Stimulated activated naive CD8-positive, alpha-beta T cell treated with anti-CD3 and anti-CD28 coated beads, Interleukin-15, Interleukin-2, amounts not matched to agents 100 U/mL and 50 U/mL, for 24 hours (primary cell): ENCODE measurements around the gene NUMBL.
"Not testable (repeated sequence)": the region's sequence is repeated elsewhere in the genome, so short reads cannot be mapped to it uniquely, and the experiment has no call there.

Experiments used
- ATAC-seq: fragments of 150-1000 bp; cut with Tn5 transposase; one replicate; pipeline ENCODE4 v1.10.0; 2021
- DNase-seq: peaks from one replicate; pipeline ENCODE4 v3.0.0; 2021

Gene NUMBL

DNA sequence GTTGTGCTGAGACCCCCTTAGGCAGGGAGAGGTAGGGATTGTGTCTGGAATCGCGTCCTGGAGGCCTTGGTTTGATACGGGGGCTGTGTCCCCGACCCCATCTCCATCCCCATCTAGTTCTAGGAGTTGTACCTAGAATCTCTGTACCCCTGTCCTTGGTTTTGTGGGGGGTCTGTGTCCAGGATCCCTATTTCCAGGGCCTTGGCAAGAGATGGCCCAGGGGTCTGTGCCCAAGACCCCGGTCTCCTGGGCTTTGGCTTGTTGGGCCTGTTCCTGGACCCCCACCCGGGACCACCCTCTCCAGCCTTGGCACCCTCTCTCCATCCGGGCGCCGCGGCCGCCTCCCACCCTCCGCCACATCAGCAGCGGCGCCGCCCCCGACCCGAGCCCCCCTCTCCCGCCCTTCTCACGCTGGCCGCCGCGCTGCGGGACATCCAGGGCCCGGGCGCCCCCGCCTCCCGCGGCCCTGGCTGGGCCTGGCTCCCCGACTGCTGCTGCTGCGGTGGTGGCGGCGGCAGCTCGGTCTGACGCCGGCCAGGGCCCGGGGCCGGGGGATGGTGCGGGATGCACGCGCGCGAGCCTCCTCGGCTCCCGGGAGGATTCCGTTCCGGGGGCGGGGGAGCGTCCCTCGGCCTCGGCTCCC, at the start of gene NUMBL:
Gene NUMBL (minus strand): TSS at position 602 of the 643 bp plus-strand sequence. CDS start 168 bp downstream, at position 434.
- no peak for DNase-seq
- no peak for ATAC-seq

DNA sequence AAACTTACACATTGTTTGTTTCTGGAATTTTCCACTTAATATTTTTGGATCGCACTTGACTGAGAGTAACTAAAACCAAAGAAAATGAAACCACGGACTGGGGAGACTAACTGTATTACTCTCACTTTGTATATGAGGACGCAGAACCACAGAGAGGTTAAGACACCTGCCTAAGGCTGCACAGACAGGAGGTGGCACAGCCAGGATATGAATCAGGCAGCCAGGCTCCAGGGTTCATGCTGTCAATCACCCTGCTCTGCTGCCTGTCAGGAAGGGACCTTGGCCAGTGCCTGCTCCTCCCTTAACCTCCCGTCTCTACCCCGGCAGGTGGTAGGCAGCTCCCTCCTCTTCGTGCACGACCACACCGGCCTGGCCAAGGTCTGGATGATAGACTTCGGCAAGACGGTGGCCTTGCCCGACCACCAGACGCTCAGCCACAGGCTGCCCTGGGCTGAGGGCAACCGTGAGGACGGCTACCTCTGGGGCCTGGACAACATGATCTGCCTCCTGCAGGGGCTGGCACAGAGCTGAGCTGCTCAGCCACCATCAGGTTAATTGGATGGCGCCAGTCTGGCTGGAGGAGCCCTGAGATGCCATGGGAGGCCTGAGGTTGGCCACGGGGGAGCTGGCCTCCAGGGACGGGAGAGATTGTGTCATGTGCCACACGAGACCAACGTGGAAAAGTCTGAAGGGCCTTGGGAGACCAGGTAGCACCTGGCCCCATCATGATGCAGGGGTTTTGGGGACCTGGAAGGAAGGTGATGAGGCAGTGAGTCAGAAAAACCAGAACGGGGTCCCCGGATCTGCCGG, 48.8 kb upstream of the NUMBL start:
- DNase-seq (no peak), ATAC-seq (no peak)

DNA sequence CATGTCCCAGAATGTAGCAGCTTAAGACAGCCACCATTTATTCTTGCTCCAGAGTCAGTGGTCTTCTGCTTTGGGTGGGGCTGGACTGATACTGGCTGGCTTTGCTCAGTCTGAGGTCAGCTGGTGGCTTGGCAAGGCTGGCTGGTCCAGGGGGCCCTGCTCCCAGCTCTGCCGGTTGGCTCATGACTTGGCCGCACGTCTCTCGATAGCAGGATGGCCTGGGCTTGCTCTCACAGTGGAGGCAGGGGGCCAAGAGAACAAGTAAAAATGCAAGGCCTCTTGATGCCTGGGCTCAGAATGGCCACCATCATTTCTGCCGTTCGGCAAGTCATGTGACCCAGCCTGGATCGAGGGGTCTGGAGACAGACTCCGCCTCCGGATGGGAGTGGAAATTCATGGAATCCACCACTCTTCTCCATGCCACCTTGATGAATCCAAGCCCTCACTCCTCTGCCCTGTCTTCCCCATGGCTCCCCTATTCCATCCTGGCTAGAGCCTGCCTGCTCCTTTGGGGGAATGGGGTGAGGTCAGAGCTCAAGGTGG, 46.7 kb upstream of the NUMBL start:
- no peak for DNase-seq
- ATAC-seq: no peak

DNA sequence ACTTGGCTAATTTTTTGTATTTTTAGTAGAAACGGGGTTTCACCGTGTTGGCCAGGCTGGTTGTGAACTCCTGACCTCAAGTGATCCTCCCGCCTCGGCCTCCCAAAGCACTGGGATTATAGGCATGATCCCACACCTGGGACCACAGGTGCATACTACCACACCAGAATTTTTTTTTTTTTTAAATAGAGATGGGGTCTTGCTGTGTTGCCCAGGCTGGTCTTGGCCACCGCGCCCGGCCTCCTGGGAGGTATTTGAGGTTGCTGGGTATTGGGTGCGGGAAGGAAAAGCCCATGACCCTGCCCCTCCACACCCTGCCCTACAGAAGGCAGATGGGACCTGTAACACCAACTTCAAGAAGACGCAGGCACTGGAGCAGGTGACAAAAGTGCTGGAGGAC, 46.2 kb upstream of the NUMBL start:
- no peak for ATAC-seq
- DNase-seq: no peak

DNA sequence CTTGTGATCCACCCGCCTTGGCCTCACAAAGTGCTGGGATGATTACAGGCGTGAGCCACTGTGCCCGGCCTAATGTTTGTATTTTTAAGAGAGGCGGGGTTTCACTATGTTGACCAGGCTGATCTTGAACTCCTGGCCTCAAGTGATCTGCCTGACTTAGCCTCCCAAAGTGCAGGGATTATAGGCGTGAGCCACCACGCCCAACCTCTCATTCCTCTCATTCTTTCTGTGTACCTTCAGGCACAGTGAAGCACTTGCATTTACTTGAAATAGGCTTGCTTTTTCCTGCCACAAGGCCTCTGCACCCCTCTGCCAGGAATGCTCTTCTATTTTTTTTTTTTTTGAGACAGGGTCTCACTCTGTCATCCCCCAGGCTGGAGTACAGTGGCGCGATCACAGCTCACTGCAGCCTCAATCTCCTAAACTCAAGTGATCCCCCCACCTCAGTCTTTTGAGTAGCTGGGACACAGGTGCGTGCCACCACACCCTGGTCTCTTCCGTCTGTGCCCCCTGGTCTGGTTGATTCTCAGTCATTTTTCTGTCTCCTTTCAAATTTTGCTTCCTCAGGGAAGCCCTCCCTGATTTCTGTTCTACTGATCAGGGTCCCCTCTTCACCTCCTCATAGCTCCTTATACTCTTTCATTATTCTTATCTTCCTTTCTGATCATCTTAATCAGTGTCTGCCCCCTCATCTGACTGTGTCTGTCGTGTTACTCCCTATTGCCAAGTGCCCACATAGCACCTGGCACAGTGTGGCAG, 44.7 kb upstream of the NUMBL start:
- ATAC-seq (no peak), DNase-seq (no peak)

DNA sequence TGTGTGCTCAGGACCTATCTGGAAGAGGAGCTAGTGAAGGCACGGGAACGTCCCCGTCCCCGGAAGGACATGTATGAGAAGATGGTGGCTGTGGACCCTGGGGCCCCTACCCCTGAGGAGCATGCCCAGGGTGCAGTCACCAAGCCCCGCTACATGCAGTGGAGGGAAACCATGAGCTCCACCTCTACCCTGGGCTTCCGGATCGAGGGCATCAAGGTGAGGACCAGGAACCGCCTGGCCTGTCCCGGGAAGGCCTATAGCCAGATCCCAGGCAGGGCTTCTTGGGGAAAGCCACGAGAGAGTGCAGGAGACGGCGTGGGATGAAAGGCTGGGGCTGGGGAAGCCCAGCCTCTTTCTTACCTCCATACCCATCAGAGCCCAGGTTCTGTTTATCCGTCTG, 42.7 kb upstream of the NUMBL start:
- no peak for ATAC-seq
- no peak for DNase-seq

DNA sequence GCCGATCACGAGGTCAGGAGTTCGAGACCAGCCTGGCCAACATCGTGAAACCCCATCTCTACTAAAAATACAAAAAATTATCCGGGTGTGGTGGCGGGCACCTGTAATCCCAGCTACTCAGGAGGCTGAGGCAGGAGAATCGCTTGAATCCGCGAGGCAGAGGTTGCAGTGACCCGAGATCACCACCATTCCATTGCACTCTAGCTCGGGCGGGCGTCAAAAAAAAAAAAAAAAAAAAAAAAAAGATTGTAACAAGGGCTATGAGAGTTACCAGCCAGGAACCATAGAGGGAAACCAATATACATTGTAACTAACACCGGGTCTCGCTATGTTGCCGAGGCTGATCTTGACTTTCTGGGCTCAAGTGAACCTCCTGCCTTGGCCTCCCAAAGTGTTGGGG, 41.9 kb upstream of the NUMBL start:
- not testable (repeated sequence) for ATAC-seq, DNase-seq

DNA sequence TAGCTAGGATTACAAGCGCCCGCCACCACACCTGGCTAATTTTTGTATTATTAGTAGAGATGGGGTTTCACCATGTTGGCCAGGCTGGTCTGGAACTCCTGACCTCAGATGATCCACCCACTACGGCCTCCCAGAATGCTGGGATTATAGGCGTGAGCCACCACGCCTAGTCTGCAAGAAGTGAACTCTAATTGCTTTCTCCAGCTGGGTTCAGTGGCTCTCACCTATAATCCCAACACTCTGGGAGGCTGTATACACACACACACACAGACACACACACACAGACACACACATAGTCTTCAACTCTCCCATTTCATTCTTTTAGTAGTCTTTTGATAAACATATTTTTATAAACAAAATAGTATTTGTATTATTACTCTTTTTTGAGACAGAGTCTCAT, 39.6 kb upstream of the NUMBL start:
- ATAC-seq, DNase-seq: not testable (repeated sequence)

DNA sequence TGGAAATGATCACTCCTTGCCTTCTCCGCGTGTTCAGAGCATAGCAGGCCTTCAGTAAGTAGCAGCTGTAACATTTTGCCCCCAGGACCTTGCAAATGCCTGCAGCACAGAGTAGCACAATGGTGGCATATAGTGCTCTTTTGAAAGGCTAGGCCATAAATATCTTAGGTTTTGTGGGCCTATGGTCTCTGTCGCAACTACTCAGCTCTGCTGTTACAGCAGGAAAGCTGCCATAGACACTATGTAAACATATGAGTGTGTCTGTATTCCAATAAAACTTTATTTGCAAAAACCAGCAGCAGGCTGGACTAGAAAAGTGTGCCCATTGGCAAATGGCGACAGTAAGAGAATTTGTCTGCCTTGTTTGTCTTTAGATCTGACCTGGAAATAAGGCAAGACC, 35.8 kb upstream of the NUMBL start:
- no peak for ATAC-seq
- DNase-seq: no peak

DNA sequence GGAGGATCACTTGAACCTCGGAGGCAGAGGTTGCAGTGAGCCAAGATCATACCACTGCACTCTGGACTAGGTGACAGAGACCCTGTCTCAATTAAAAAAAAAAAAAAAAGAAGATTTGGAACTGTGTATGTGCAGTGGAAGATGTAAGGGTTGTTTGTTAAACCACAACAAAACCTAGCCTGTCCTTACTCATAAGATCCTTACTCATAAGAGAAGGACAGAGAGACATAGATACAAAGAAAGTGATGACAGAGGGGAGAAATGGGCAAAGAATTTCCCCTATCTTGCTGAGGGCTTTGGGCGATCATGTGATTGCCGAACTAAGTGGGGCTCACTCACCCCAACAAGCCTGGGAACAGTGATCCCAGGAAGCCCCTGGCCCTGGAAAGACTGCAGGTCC, 34.4 kb upstream of the NUMBL start:
- ATAC-seq (peak; percentile 88), DNase-seq (no peak)

DNA sequence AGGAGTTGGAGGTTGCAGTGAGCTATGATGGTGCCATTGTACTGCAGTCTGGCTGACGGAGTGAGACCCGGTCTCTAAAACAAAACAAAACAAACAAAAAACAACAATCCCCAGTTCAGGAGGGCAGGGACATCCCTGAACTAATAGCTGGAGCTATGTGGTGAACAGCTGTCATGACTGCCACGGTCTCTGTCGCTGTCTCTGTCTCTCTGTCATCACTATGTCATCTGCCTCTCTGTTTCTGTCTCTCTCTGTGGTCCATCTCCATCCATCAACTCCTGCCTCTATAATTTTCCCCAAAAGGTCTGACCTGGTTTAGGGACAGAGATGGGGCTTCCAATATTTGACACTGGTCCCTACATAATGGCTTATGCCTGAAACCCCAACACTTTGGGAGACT, 33.9 kb upstream of the NUMBL start:
- DNase-seq (no peak), ATAC-seq (no peak)

DNA sequence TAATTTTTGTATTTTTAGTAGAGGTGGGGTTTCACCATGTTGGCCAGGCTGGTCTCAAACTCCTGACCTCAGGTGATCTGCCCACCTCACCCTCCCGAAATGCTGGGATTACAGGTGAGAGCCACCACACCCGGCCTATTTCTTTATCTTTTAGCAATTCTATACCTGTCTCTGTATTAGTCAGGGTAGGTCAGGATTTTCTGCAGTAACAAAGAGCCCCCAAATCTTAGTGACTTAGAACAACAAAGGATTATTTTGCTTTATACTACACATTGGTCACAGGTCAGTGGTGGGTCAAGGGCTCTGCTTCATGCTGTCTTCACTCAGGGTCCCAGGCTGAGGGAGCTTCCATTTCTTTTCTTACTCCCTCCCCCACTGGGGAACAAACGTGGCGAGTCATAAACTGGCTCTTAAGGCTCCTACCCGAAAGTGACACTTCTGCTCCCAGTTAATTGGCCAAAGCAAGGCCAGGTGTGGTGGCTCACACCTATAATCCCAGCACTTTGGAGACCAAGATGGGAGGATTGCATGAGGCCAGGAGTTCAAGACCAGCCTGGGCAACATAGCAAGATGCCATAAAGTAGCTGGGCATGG, 33.3 kb upstream of the NUMBL start:
- ATAC-seq (no peak), DNase-seq (no peak)

DNA sequence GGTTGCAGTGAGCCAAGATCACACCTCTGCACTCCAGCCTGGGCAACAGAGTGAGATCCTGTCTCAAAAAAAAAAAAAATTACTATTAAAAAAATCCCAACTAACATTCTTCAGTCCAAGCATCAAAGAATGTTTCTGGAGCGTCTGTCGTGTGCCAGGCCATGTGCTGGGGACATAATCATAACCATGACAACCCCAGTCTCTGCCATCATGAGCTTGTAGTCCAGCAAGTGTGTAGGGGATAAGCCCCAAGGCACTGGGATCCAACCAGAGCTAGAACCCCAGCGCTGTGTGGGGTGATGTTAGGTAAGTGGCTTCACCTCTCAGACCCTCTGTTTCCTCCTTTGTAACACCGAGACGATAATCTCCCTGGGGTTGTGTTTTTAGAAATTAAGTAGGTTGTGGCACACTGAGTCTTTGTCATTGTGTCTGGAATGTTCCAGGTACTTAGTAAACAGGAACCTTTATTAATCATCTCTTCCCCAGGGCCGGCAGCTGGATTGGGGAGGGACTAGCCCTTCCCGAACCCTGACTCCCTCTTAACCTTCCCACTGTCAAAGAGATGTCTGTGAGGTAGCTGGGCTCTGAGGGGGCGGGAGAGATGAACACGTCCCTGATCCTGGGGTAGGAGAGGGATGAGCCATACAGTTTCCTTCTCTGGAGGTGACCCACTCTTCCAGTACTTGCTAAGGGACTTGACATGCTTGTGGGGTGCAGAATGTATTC, 31.6 kb upstream of the NUMBL start:
- DNase-seq (no peak), ATAC-seq (no peak)

DNA sequence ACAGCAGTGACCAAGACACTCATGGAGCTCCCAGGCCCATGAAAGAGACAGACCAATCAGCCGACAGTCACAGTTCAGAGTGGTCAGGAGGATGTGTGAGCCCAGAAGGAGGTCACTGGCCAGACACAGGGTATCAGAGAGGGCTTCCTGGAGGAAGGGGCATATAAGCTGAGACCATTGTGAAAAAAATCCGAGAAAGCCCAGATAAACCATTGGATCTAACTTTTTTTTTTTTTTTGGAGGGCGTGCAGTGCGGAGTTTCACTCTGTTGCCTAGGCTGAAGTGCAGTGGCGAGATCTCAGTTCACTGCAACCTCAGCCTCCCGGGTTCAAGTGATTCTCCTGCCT, 30.7 kb upstream of the NUMBL start:
- ATAC-seq: no peak
- no peak for DNase-seq

DNA sequence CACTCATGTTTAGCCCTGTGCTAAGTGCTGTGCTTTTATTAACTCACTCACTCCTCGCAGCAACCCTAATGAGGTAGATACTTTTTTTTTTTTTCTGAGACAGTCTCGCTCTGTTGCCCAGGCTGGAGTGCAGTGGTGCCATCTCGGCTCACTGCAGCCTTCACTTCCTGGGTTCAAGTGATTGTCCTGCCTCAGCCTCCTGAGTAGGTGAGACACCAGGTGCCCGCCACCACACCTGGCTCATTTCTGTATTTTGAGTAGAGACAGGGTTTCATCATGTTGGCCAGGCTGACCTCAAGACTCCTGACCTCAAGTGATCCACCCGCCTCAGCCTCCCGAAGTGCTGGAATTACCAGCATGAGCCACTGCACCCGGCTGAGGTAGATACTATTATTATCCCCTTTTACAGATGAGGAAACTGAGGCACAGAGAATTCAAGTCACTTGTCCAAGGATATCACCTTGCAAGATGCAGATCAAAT, 29.0 kb upstream of the NUMBL start:
- ATAC-seq (no peak), DNase-seq (no peak)

DNA sequence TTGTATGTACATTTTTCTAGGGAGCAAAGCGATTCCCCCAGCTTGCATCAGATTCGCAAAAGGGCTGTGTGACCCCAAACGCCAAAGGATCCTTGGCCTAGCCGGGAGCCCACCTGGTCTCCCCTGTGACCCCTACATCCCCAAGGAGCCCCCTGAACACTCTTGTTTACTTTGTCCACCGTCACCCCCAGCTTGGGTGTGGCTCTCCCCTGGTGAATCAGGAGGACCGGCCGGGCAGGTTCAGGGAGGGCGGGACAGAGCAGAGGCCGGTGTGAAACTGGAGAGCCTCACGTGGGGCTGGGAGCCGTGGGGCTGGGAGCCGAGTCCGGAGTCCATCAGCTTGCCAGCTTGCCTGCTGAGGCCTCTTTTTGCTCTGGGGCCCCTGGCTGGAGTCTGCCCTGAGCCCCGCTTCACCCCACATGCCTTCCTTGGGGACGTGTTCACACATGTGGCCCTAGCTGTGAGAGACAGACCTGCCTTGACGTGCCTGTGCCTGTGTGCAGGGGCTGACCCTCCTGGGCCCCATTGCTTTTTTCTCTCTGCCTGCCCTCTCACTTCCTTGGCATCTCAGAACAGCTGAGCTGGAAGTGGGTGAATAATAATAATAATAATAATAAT, 28.4 kb upstream of the NUMBL start:
- DNase-seq: peak; percentile 22

DNA sequence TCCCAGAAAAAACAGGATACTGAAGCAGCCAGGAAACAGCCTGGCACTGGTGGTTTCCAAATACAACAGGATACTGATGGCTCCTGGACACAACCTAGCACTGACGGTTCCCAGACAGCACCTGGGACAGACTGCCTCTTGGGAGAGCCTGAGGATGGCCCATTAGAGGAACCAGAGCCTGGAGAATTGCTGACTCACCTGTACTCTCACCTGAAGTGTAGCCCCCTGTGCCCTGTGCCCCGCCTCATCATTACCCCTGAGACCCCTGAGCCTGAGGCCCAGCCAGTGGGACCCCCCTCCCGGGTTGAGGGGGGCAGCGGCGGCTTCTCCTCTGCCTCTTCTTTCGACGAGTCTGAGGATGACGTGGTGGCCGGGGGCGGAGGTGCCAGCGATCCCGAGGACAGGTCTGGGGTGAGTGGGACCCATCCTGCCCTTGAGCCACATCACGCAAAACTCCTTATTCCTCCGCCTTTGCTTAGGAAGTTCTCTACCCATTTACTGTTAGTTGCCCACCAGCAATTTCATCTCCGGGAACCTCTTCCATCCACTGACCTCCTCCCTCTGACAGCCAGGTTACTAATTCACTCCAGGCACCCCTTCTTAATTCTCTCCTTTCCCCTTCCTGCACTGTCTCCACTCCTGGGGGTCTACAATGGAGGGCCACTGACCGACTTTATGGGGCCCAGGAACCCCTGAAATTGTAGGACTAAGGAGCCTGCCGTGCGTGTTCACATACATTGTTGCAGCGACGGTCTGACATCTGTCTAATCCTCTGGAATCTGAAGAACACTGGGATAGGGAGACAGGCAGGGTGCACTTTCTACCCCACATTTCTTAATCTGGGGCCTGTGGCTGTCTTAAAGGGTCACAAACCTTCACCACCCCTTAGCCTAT, 27.7 kb upstream of the NUMBL start:
- ATAC-seq (no peak), DNase-seq (peak; percentile 17)

More for the DNA sequence above, 28.4 kb upstream of the NUMBL start:
- no peak for ATAC-seq

DNA sequence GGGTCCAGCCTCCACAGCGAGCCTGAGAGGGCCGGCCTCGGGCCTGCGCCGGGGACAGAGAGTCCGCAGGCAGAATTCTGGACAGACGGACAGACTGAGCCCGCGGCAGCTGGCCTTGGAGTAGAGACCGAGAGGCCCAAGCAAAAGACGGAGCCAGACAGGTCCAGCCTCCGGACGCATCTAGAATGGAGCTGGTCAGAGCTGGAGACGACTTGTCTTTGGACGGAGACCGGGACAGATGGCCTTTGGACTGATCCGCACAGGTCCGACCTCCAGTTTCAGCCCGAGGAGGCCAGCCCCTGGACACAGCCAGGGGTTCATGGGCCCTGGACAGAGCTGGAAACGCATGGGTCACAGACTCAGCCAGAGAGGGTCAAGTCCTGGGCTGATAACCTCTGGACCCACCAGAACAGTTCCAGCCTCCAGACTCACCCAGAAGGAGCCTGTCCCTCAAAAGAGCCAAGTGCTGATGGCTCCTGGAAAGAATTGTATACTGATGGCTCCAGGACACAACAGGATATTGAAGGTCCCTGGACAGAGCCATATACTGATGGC, 27.0 kb upstream of the NUMBL start:
- DNase-seq: no peak

DNA sequence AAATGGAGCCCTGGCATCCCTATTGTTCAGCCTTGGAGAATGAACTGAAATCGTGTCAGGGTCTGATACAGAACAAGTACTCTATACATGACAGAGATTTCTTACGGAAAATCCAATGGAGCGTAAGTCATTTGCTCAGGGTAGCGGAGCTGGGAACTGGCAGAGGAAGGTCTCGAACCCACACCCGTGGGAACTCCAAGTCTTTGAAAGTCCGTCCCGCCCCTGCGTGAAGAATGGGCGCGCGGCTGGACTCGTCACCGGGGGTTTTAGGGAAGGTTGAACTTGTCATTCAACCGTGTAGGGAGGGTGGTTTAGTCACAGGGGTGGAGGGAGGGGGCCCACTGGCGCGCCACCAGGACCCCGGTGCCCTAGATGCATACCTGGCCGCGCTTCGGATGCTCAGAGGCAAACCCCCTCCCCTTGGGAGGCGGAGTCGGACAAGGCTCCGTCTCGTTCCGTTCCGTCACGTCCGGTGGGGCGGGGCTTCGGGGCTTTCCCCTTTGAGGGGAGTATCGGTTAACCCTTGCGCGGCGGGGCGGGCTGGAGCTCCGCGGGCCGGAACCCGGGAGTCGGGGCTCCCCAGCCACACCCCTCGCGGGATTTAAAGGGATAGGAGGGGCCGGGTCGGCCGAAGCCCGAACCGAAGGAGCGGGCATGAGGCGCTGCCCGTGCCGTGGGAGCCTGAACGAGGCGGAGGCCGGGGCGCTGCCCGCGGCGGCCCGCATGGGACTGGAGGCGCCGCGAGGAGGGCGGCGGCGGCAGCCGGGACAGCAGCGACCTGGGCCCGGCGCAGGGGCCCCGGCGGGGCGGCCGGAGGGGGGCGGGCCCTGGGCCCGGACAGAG, 26.3 kb upstream of the NUMBL start, which contains the start of the genes COQ8B and ITPKC:
Gene COQ8B (minus strand): TSS at position 405 of the 843 bp plus-strand sequence. CDS start 2,254 bp downstream, outside the sequence.
Gene ITPKC (plus strand): TSS at position 631 of the 843 bp plus-strand sequence. CDS start 24 bp downstream, at position 655.
- ATAC-seq: peak; percentile 79
- peak; percentile 100 for DNase-seq

More for the DNA sequence above, 27.0 kb upstream of the NUMBL start:
- no peak for ATAC-seq
